HFF-Myc (cell line): ENCODE data around the gene CDC42EP4.
A peak's percentile ranks its signal among the peaks of the same experiment; 100 is the strongest.

Source experiments
- DNase-seq: peaks from one replicate; pipeline ENCODE4 v3.0.0-alpha.2; 2011; ENCODE audit warnings: low read depth; ENCODE audit errors: extremely low read depth
- H3K4me3 ChIP-seq: replicated peaks from 2 replicates; pipeline ENCODE4 v1.5.1; 2011; ENCODE audit warnings: low read depth, mild to moderate bottlenecking, control low read depth, low read length
- CTCF ChIP-seq: IDR thresholded peaks from 2 replicates; pipeline ENCODE4 v1.5.1; 2012; ENCODE audit warnings: mild to moderate bottlenecking, low read depth, low read length, control low read depth; ENCODE audit errors: missing control alignments

CDC42EP4 gene, protein sequence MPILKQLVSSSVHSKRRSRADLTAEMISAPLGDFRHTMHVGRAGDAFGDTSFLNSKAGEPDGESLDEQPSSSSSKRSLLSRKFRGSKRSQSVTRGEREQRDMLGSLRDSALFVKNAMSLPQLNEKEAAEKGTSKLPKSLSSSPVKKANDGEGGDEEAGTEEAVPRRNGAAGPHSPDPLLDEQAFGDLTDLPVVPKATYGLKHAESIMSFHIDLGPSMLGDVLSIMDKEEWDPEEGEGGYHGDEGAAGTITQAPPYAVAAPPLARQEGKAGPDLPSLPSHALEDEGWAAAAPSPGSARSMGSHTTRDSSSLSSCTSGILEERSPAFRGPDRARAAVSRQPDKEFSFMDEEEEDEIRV

DNA sequence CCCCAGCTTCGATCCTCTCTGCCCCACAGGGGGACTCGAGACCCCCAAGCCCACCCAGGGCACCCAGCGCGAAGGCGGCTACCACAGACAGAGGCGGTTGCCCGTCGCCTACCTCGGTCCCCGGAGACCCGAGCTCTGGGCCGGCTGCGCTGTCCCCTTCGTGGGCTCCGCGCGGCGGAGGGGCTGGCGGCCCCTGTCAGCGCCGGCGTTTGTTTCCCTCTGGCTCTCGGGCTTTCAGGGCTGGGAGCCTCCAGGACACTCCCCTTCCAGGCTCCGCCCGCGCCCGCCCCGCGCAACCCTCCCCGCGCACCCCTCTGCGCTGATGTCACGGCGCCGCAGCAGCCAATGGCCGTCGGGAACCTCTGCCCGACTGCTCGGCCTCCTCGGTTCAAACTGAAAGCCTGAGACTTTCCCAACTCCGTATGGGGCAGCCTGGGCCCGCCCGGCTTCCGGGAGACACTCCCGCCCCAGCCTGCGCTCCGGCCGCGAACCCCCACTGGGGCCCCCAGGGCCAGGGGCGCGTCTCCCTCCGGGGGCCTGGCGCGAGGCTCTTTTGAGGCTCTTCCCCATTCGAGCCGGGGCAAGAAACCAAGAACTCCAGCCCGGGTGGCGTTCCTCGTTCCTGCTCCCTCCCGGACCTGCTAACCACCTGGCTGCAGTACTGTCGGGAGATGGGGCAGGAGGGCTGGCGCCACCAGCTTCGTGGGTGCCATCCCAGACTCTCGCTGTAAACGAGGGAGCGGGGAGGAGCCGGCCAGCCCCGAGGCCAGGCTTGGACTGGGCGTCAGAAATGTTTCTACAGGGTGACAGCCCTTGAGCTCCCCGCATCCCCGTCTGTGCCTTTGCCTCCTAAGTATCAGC lies at the start of gene CDC42EP4:
TSS of gene CDC42EP4 (minus strand) at position 221 of the 861 bp plus-strand sequence. CDS start 25,501 bp downstream, outside the sequence.
- TF ChIP-seq CTCF: no peak
- H3K4me3 ChIP-seq: peak within 1 kb of the TSS; percentile 92
- DNase-seq: no peak

DNA sequence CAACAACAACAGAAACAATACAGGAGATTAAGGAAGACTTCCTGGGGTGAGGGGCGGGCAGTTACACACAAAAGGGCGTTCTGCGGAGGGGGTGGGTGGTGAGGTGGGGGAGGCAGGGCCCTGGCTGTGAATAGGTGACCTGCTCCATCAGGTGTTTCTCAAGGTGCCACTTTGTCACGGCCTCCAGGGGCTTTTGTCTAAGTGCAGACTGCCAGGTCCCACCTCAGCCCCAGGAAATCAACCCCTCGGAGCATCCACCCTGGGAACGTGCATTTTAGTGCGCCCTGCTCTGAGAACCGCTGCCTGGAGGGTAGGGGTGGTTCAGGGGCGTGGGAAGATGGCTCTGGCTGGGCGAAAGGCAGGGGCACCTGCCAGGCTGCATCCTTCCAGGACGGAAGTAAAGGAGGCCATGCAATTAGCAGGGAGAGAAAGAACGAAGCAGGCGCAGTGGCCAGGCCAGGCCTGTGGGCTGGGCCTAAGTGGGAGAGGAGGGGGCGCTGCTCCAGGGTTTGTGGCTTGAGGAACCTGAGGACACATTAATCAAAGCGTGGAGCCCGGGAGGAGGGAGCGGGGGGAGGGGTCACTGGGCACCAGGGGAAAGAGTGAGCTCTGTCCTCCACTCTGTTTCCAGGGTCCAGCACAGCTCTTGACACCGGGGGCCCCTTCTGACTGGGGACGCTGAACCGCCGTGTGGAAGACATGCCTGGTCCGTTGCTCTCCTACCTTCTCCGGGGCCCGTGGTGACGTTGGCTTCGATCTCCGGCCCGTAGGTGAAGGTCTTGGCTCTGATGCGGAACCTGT lies 49.4 kb upstream of the CDC42EP4 start:
- no peak for DNase-seq
- no peak for TF ChIP-seq CTCF

GRCh38 chr17:73359987-73360410 lies 48.2 kb upstream of the CDC42EP4 start:
- no peak overlapping the region for H3K4me3 ChIP-seq
- no peak for TF ChIP-seq CTCF
- no peak for DNase-seq

More for the DNA sequence above, 49.4 kb upstream of the CDC42EP4 start:
- H3K4me3 ChIP-seq: no peak overlapping the region

DNA sequence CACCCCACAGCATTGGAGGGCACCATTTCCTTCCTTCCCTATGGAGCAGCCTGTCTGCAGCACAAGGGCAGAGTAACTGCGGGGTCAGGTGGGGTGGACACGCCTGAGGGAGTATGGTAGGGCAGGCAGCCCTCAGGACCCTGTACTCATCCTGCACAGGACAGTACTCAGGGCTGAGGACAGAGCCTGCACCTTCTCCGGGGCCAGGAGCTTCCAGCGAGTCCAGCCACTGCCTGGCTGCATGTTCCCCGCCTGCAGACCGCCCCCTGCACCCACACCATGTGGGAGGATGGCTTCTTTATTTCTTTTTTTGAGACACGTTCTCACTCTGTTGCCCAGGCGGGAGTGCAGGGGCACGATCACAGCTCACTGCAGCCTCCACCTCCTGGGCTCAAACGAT lies 47.6 kb upstream of the CDC42EP4 start:
- TF ChIP-seq CTCF: no peak
- no peak for DNase-seq
- no peak overlapping the region for H3K4me3 ChIP-seq

GRCh38 chr17:73358668-73359067 lies 46.9 kb upstream of the CDC42EP4 start:
- no peak for DNase-seq
- no peak for TF ChIP-seq CTCF
- H3K4me3 ChIP-seq: no peak overlapping the region

DNA sequence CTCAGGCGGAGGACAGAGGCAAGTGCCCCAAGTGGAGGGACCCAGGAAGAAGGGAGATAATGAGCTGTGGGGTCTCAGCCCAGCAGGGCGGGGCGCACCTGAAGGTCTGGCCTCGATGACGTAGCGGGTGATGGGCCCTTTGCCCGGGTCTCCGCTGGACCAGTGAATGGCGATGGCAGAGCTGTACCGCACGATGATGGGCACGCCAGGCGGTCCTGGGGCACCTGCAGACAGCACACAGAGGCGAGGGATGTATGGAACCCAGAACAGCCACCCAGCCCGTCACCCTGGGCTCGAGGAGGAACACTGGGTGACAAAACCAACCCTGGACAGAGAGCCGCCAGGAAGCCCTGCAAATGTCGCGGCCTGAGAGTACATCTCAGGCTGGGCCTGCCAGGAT lies 46.2 kb upstream of the CDC42EP4 start:
- no peak for TF ChIP-seq CTCF
- no peak for DNase-seq
- H3K4me3 ChIP-seq: no peak overlapping the region
